ENCODE measurements around the gene IMPACT. TPM values are rescaled to one million over a fixed set of nuclear protein-coding genes. Genes with fewer than 3 reads are reported as not detected.

IMPACT gene
- total and polyA plus RNA-seq, 2 of the 4 experiments (the other 2 are of a cell fraction), result 11.8 to 13.8 TPM

- dilution Hi-C loops (cut with HindIII; ENCODE audit: low sequenced_read_pairs, unreplicated experiment) (no loop called here), intact Hi-C loops (cut with micrococcal nuclease) (no loop called here), in situ Hi-C loops (cut with MboI; ENCODE audit: low sequenced_read_pairs) (no loop called here)
- H3K4me3 ChIP-seq (ENCODE audit: insufficient read depth, low read depth, low read length), result no peak overlapping the region
- no peak overlapping the region for H3K27ac ChIP-seq (ENCODE audit: insufficient read depth, low read length)
- H4K91ac ChIP-seq (ENCODE audit: insufficient read depth, low read depth, low read length), result no peak overlapping the region
- H3K27me3 ChIP-seq (ENCODE audit: control insufficient read depth, insufficient read depth, low read length), result no peaks in the 10 kb centered on the region
- H2AK9ac ChIP-seq (replicated peaks; ENCODE audit: low read depth, low read length, poor library complexity), result no peak overlapping the region
- H2BK5ac ChIP-seq (ENCODE audit: low read depth, low read length, poor library complexity, severe bottlenecking), result no peak overlapping the region
- H4K8ac ChIP-seq (ENCODE audit: low read depth in 2 of 2, low read length in 2 of 2), result no peak overlapping the region
- H3K56ac ChIP-seq (ENCODE audit: extremely low read depth, insufficient read depth, low read length), result no peak overlapping the region
- DNase-seq (no peak), ATAC-seq (ENCODE audit: low read depth) (no peak)
- H2AK5ac ChIP-seq (ENCODE audit: low read depth, low read length), result no peak overlapping the region
- H3K4me1 ChIP-seq (ENCODE audit: control insufficient read depth, insufficient read depth, low read length), result peaks cover 1% of the 10 kb centered on the region; the same call in 1 of the 2 replicates
- TF ChIP-seq MAFK (IDR thresholded peaks at IDR 0.05; ENCODE audit: low read depth, low read length) (no peak), BHLHE40 (IDR thresholded peaks at IDR 0.05; ENCODE audit: low read depth, low read length) (no peak), CEBPB (IDR thresholded peaks at IDR 0.05; ENCODE audit: low read depth, low read length) (no peak), FOS (IDR thresholded peaks at IDR 0.05; ENCODE audit: low read depth, low read length) (no peak), ELK1 (IDR thresholded peaks at IDR 0.05; ENCODE audit: borderline replicate concordance, low read depth, low read length) (no peak), CHD1 (IDR thresholded peaks at IDR 0.05; ENCODE audit: low read depth, low read length) (no peak), SMC3 (IDR thresholded peaks at IDR 0.05; ENCODE audit: low read depth, low read length) (no peak), RAD21 (IDR thresholded peaks at IDR 0.05; ENCODE audit: low read length) (no peak), RCOR1 (IDR thresholded peaks at IDR 0.05; ENCODE audit: insufficient replicate concordance, low read length) (no peak), CTCF (conservative IDR thresholded peaks at IDR 0.05; ENCODE audit: low read depth, low read length) (no peak), POLR2A (IDR thresholded peaks at IDR 0.05; ENCODE audit: low read depth, low read length) (no peak), MAZ (IDR thresholded peaks at IDR 0.05; ENCODE audit: borderline replicate concordance, low read depth, low read length) (no peak)
- TF ChIP-seq, protein P1, sequence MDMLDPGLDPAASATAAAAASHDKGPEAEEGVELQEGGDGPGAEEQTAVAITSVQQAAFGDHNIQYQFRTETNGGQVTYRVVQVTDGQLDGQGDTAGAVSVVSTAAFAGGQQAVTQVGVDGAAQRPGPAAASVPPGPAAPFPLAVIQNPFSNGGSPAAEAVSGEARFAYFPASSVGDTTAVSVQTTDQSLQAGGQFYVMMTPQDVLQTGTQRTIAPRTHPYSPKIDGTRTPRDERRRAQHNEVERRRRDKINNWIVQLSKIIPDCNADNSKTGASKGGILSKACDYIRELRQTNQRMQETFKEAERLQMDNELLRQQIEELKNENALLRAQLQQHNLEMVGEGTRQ (IDR thresholded peaks at IDR 0.05; ENCODE audit: low read depth, low read length), result no peak
- no peaks in the 10 kb centered on the region for H3K36me3 ChIP-seq (ENCODE audit: control insufficient read depth, insufficient read depth, low read length)
- no peak overlapping the region for H3K4me2 ChIP-seq (ENCODE audit: low read depth, low read length)
- H3K79me1 ChIP-seq (ENCODE audit: low read depth in 1 of 2, low read length in 2 of 2), result peaks cover 0 to 16% of the 10 kb centered on the region in 2 experiments; a peak in 1 of 4 replicates
- no peak overlapping the region for H4K5ac ChIP-seq (ENCODE audit: low read depth, low read length)
- no peak overlapping the region for H2BK20ac ChIP-seq (ENCODE audit: low read depth, low read length)
- WGBS, 2 experiments (ENCODE audit: extremely low coverage in 2 of 2, insufficient read length in 1 of 2), result no CpG with 5 or more reads among the region's 6 CpGs
- H4K20me1 ChIP-seq (ENCODE audit: insufficient read depth, low read length), result no peaks in the 10 kb centered on the region
- no peak overlapping the region for H3K9ac ChIP-seq (ENCODE audit: low read depth, low read length)
- ChIA-PET CTCF (no interaction called here), POLR2A (ENCODE audit: unreplicated experiment) (no interaction called here)
- H2AFZ ChIP-seq (replicated peaks; ENCODE audit: low read length, poor library complexity), result no peak overlapping the region
- H3K18ac ChIP-seq (ENCODE audit: low read depth, low read length), result no peak overlapping the region
- no peak overlapping the region for H2BK120ac ChIP-seq (ENCODE audit: low read depth, low read length)
- H3K9me1 ChIP-seq (ENCODE audit: insufficient read depth, low read length), result peaks cover 3% of the 10 kb centered on the region; the same call in 1 of the 2 replicates
- H3K14ac ChIP-seq (replicated peaks; ENCODE audit: low read depth, low read length), result no peak overlapping the region
- H2BK15ac ChIP-seq (ENCODE audit: low read depth, low read length), result no peak overlapping the region
- no peak overlapping the region for H3K23ac ChIP-seq (ENCODE audit: low read depth, low read length)
- H3K9me3 ChIP-seq (ENCODE audit: control insufficient read depth, insufficient read depth, low read length), result no peaks in the 10 kb centered on the region
- BruUV-seq (replicated peaks), result no TSS peak
- H3K4ac ChIP-seq (ENCODE audit: low read depth, low read length), result no peak overlapping the region
These were observed 39.8 kb upstream of the IMPACT start for GRCh38 chr18:24386681-24387080.
